ENCODE data around the gene TIMP2.

The TIMP2 gene

GRCh38 chr17:78829477-78829876 lies 95.7 kb downstream of the TIMP2 start:
- no peak overlapping the region for H3K27ac ChIP-seq
- TF ChIP-seq CTCF (conservative IDR thresholded peaks at IDR 0.05) = no peak
- no peak for TF ChIP-seq ZFX (IDR thresholded peaks at IDR 0.05)

- H3K27ac ChIP-seq = no peak overlapping the region
- TF ChIP-seq ZFX (IDR thresholded peaks at IDR 0.05) (no peak), CTCF (conservative IDR thresholded peaks at IDR 0.05) (no peak)
Measured at GRCh38 chr17:78828470-78829185, 96.6 kb downstream of the TIMP2 start.

GRCh38 chr17:78826836-78827509 lies 98.2 kb downstream of the TIMP2 start:
- no peak for TF ChIP-seq ZFX (IDR thresholded peaks at IDR 0.05)
- TF ChIP-seq CTCF (conservative IDR thresholded peaks at IDR 0.05) = no peak
- H3K27ac ChIP-seq = no peak overlapping the region

GRCh38 chr17:78826421-78826820 lies 98.8 kb downstream of the TIMP2 start:
- TF ChIP-seq ZFX (IDR thresholded peaks at IDR 0.05) = no peak
- TF ChIP-seq CTCF (conservative IDR thresholded peaks at IDR 0.05) = no peak
- no peak overlapping the region for H3K27ac ChIP-seq

GRCh38 chr17:78825696-78826095 lies 99.5 kb downstream of the TIMP2 start:
- no peak overlapping the region for H3K27ac ChIP-seq

GRCh38 chr17:78824240-78824639 lies 100.9 kb downstream of the TIMP2 start:
- TF ChIP-seq ZFX (IDR thresholded peaks at IDR 0.05) = no peak
- TF ChIP-seq CTCF (conservative IDR thresholded peaks at IDR 0.05) = no peak
- no peak overlapping the region for H3K27ac ChIP-seq

More at GRCh38 chr17:78825696-78826095, 99.5 kb downstream of the TIMP2 start:
- no peak for TF ChIP-seq CTCF (conservative IDR thresholded peaks at IDR 0.05)
- TF ChIP-seq ZFX (IDR thresholded peaks at IDR 0.05) = no peak

- no peak overlapping the region for H3K27ac ChIP-seq
- TF ChIP-seq ZFX (IDR thresholded peaks at IDR 0.05) = no peak
- TF ChIP-seq CTCF (conservative IDR thresholded peaks at IDR 0.05) = no peak; the same call in 1 of the 2 replicates
Measured at GRCh38 chr17:78823282-78824046, 101.7 kb downstream of the TIMP2 start.

Data from C4-2B (cell line).